Brain microvascular endothelial cell (primary cell): ENCODE results near the gene TMEM161A.
A peak's percentile ranks its signal among the peaks of the same experiment; 100 is the strongest.

Experiments
- DNase-seq: peaks from one replicate; pipeline ENCODE4 v3.0.0-alpha.2; 2020
- H3K27ac ChIP-seq: fragments of 250-450 bp; sonication (Bioruptor Pico); 2 replicates; pipeline ENCODE4 v1.5.1; 2020; ENCODE audit warnings: mild to moderate bottlenecking, moderate library complexity
- H3K27me3 ChIP-seq: fragments of 250-450 bp; sonication (Bioruptor Pico); replicated peaks from 2 replicates; pipeline ENCODE4 v1.5.1; 2020; ENCODE audit warnings: mild to moderate bottlenecking
- H3K36me3 ChIP-seq: fragments of 250-450 bp; sonication (Bioruptor Pico); replicated peaks from 2 replicates; pipeline ENCODE4 v1.5.1; 2020; ENCODE audit warnings: mild to moderate bottlenecking
- H3K4me3 ChIP-seq: 2 replicates; pipeline ENCODE4 v1.5.1; 2011; ENCODE audit warnings: low read depth, mild to moderate bottlenecking, control low read depth, low read length, moderate library complexity
- CTCF ChIP-seq: IDR thresholded peaks from 2 replicates; pipeline ENCODE4 v1.5.1; 2011; ENCODE audit warnings: low read depth, mild to moderate bottlenecking, moderate library complexity, low read length, control low read depth, inconsistent platforms; ENCODE audit errors: missing control alignments
- in situ Hi-C: cut with HindIII; loops from 2 replicates; pipeline ENCODE4 v1.10.0; 2017; ENCODE audit warnings: low sequenced_read_pairs, low pct_ligation_motif_present

TMEM161A gene

DNA sequence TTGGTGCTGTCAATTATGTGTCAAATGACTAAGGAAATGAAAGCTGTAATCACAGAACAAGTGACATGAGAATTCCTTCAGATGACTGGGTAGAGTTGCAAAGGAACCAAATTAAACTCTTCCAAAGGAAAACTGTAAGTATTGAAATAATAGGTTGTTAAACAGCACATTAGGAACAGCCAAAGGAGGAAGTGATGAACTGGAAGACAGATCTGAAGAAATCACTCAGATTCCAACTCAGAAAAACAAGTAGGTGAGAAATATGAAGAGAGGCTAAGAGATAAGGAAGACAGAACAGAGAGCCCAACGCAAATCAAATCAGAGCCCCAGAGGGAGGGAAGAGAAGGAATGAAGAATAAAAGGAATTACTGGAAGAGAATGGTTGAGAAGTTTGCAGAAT lies 15.4 kb downstream of the TMEM161A start:
- no peak overlapping the region for H3K4me3 ChIP-seq
- DNase-seq, result no peak
- H3K27me3 ChIP-seq, result no peaks in the 10 kb centered on the region
- in situ Hi-C loops, result no loop called here
- TF ChIP-seq CTCF, result no peak
- H3K27ac ChIP-seq, result no peak overlapping the region
- H3K36me3 ChIP-seq, result peaks cover 13% of the 10 kb centered on the region

- H3K4me3 ChIP-seq, result no peak overlapping the region
- no peak for DNase-seq
- in situ Hi-C loops, result no loop called here
- H3K27me3 ChIP-seq, result no peaks in the 10 kb centered on the region
- no peak for TF ChIP-seq CTCF
- no peak overlapping the region for H3K27ac ChIP-seq
- H3K36me3 ChIP-seq, result peaks cover 13% of the 10 kb centered on the region
These were observed 16.9 kb downstream of the TMEM161A start for GRCh38 chr19:19121371-19121770.

DNA sequence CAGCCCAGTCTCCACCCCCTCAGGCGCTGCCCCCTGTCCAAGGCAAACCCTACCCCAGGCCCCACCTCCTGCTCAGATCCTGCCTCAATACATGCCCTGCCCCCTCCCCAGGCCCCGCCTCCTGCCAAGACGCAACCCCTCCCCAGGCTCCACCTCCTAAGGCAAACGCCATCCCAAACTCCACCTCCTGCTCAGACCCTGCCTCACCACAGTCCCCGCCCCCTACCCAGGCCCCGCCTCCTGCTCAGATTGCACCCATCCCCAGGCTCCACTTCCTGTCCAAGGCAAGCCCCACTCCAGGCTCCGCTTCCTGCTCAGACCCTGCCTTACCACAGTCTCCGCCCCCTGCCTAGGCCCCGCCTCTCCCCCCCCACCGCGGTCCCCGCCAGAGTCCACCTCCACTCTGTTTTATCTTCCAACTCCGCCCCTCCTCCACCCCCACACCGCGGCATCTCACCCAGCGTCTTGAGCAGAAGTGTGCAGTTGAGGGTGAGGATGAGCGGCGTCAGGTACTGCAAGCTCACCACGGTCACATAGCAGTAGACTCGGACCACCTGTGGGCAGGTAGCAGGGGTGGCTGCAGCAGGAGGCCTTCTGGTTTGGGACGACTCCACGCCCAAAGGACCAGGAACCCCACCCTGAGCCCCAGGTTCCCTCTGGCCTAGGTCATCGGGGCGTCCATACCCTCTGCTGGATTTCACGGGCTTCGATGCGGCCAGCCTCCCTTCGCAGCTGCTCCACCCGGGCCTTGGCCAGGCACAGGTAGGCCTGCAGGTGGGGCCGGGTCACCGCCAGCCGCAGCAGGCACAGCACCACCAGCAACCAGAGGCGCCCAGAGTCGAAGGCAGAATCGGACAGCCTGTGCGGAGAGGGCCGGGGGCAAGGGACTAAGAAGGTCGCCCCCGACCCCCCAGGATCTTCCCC lies 17.7 kb downstream of the TMEM161A start:
- Histone ChIP-seq H3K36me3 (peaks cover 13% of the 10 kb centered on the region), H3K4me3 (peak overlapping the region; percentile 5), H3K27me3 (no peaks in the 10 kb centered on the region), H3K27ac (no peak overlapping the region)
- no peak for TF ChIP-seq CTCF
- in situ Hi-C loops, result no loop called here
- DNase-seq, result peak; percentile 78

- H3K4me3 ChIP-seq, result no peak overlapping the region
- H3K27me3 ChIP-seq, result no peaks in the 10 kb centered on the region
- in situ Hi-C loops, result no loop called here
- no peak for TF ChIP-seq CTCF
- DNase-seq, result no peak
- no peak overlapping the region for H3K27ac ChIP-seq
- H3K36me3 ChIP-seq, result peaks cover 13% of the 10 kb centered on the region
These were observed 18.7 kb downstream of the TMEM161A start for GRCh38 chr19:19119325-19120237.

DNA sequence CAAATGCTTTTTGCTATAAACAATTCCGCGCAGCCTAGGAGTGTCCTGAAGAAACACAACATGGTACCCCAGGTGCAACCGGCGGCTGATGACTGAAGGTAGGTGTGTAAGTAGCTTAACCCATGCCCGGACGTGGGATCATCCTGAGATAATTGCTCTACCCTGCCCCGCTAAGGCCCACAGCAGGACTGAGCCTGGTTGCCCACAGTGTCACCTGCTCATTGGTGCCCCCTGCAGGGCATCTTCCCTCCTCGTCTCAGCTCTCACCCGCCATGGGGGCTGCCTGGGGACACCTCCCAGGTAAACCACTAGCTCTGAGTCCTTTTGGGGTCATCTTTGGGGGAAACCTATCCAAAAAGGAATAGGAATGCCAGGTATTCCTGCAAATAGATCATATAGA lies 22.3 kb downstream of the TMEM161A start:
- Histone ChIP-seq H3K27ac (no peak overlapping the region), H3K4me3 (no peak overlapping the region), H3K36me3 (peaks cover 10% of the 10 kb centered on the region), H3K27me3 (no peaks in the 10 kb centered on the region)
- TF ChIP-seq CTCF, result peak; percentile 75
- in situ Hi-C loops, result no loop called here
- DNase-seq, result no peak
